Panc1 (cell line): ENCODE measurements around the gene OR2B2. TPM values are rescaled to one million over a fixed set of nuclear protein-coding genes. Genes with fewer than 3 reads are reported as not detected.

Experiments
- ATAC-seq: fragments of 200-7000 bp; cut with Tn5 transposase; 2 replicates; pipeline ENCODE4 v1.9.1; 2020; ENCODE audit warnings: mild to moderate bottlenecking, moderate library complexity
- BruUV-seq: library from RNA; stranded (reverse); fragments of 400-500 nt; replicated peaks from 2 replicates; lab custom pipeline; 2021; lab: Mats Ljungman, UMichigan
- CTCF ChIA-PET: fragments of 300-600 bp; sonication (Branson Sonifier 250); formaldehyde crosslinking; loops from one replicate; lab custom pipeline; 2022; ENCODE audit warnings: antibody characterized with exemption; lab: Charles Lee
- POLR2A ChIA-PET: fragments of 300-600 bp; sonication (Branson Sonifier 250); formaldehyde crosslinking; loops from one replicate; lab custom pipeline; 2022; ENCODE audit warnings: antibody characterized with exemption; lab: Charles Lee
- DNase-seq: peaks from one replicate; pipeline ENCODE4 v3.0.0-alpha.2; 2010; ENCODE audit warnings: low read depth, low spot score
- H3K27ac ChIP-seq: 2 replicates; pipeline ENCODE4 v1.5.1; 2011; ENCODE audit warnings: mild to moderate bottlenecking, low read length, inconsistent platforms
- H3K27me3 ChIP-seq: fragments of 200-500 bp; sonication (Bioruptor generic); 2 replicates; pipeline ENCODE4 v1.6.0; 2014; ENCODE audit warnings: low read length, inconsistent platforms; ENCODE audit not compliant: control insufficient read depth, insufficient read depth
- H3K36me3 ChIP-seq: fragments of 200-500 bp; sonication (Bioruptor generic); 2 replicates; pipeline ENCODE4 v1.5.1; 2014; ENCODE audit warnings: inconsistent platforms, mild to moderate bottlenecking, low read length, moderate library complexity; ENCODE audit not compliant: control insufficient read depth, insufficient read depth
- H3K4me1 ChIP-seq: 2 replicates; pipeline ENCODE4 v1.5.1; 2011; ENCODE audit warnings: inconsistent platforms, mild to moderate bottlenecking, low read length, moderate library complexity; ENCODE audit not compliant: control insufficient read depth, insufficient read depth
- H3K4me3 ChIP-seq, 2 experiments: 2 replicates each; pipeline ENCODE4 v1.5.1; 2011 to 2012; ENCODE audit warnings: low read depth in 2 of 2, low read length in 2 of 2, mild to moderate bottlenecking in 2 of 2, inconsistent platforms in 1 of 2, moderate library complexity in 1 of 2
- H3K9me3 ChIP-seq: fragments of 200-500 bp; sonication (Bioruptor generic); 2 replicates; pipeline ENCODE4 v1.5.1; 2014; ENCODE audit warnings: low read depth, mild to moderate bottlenecking, inconsistent platforms, low read length, moderate library complexity; ENCODE audit not compliant: control insufficient read depth, insufficient read depth
- CTCF ChIP-seq: fragments of 450-650 bp; IDR thresholded peaks from 2 replicates; pipeline ENCODE4 v1.5.1; 2017; ENCODE audit warnings: mild to moderate bottlenecking
- POLR2AphosphoS5 ChIP-seq: IDR thresholded peaks from 2 replicates; pipeline ENCODE4 v1.6.1; 2012; ENCODE audit warnings: mild to moderate bottlenecking, low read depth, low read length, moderate library complexity
- REST ChIP-seq, 2 experiments: IDR thresholded peaks; 2 replicates each; pipeline ENCODE4 v1.6.1; 2011 to 2012; ENCODE audit warnings: low read depth in 2 of 2, control low read depth in 1 of 2, low read length in 1 of 2, mild to moderate bottlenecking in 1 of 2, moderate library complexity in 1 of 2; ENCODE audit not compliant: insufficient read depth in 1 of 2
- SIN3A ChIP-seq: IDR thresholded peaks from 2 replicates; pipeline ENCODE4 v1.6.1; 2012; ENCODE audit warnings: low read depth, mild to moderate bottlenecking, low read length, moderate library complexity, borderline replicate concordance; ENCODE audit not compliant: insufficient read depth
- TCF7L2 ChIP-seq: IDR thresholded peaks from 2 replicates; pipeline ENCODE4 v1.6.1; 2011; ENCODE audit warnings: mild to moderate bottlenecking, low read depth, low read length, inconsistent platforms
- in situ Hi-C: cut with HindIII; loops from 2 replicates; pipeline ENCODE4 v1.10.0; 2016; ENCODE audit warnings: low sequenced_read_pairs, low pct_unique_long_range_greater_than_20kb
- intact Hi-C: fragments of 100-400 bp; cut with micrococcal nuclease; formaldehyde crosslinking; loops from one replicate; pipeline ENCODE4 v1.10.0; 2022; ENCODE audit not compliant: unreplicated experiment
- total RNA-seq: library from RNA; stranded (reverse); gene quantifications from one replicate; pipeline ENCODE4 v1.2.1, GENCODE V29; 2021; ENCODE audit not compliant: unreplicated experiment

OR2B2 gene
- total RNA-seq, 1 experiment from 2014 or later = not detected

- no TSS peak for BruUV-seq
- peak overlapping the region; percentile 98 for H3K27ac ChIP-seq
- DNase-seq (peak; percentile 89), ATAC-seq (peak; percentile 30)
- peak overlapping the region; percentile 87 to 90 for H3K4me3 ChIP-seq
- H3K27me3 ChIP-seq = no peaks in the 10 kb centered on the region
- peaks cover 5% of the 10 kb centered on the region; the same call in 1 of the 2 replicates for H3K36me3 ChIP-seq
- no peak; the same call in 1 of the 2 replicates for TF ChIP-seq POLR2AphosphoS5
- TF ChIP-seq SIN3A = peak; percentile 1; the same call in 1 of the 2 replicates
- TF ChIP-seq CTCF = no peak
- TF ChIP-seq REST (IDR thresholded peaks at IDR 0.05; ENCODE audit: insufficient read depth in 1 of 2, low read depth in 2 of 2, low read length in 1 of 2) = no peak
- TF ChIP-seq TCF7L2 = peak; percentile 45; the same call in 1 of the 2 replicates
- intact Hi-C loops (loop anchor here (2.0 to 5.0 kb wide), 3 partner anchors 21 to 1772 kb away; a partner anchor contains a TSS), in situ Hi-C loops (no loop called here)
- H3K9me3 ChIP-seq = no peaks in the 10 kb centered on the region
- ChIA-PET CTCF (interaction anchor here (0.6 to 1.6 kb wide), 4 partner anchors 57 to 1724 kb away, joined by 3 to 4 read pairs (median 4); no protein-coding TSS in a partner anchor), POLR2A (interaction anchor here (0.6 to 5.2 kb wide), 12 partner anchors 8 to 887 kb away, joined by 3 to 119 read pairs (median 6); a partner anchor contains a TSS)
- peaks cover 24% of the 10 kb centered on the region for H3K4me1 ChIP-seq
Observed at GRCh38 chr6:27893836-27894807, 18.1 kb downstream of the OR2B2 start.

GRCh38 chr6:27893059-27893835 lies 18.9 kb downstream of the OR2B2 start:
- BruUV-seq = no TSS peak
- peaks cover 5% of the 10 kb centered on the region; the same call in 1 of the 2 replicates for H3K36me3 ChIP-seq
- H3K4me1 ChIP-seq = peaks cover 30% of the 10 kb centered on the region
- ChIA-PET CTCF (interaction anchor here (0.6 kb wide), 2 partner anchors 243 to 1723 kb away, joined by 3 to 4 read pairs; no protein-coding TSS in a partner anchor), POLR2A (interaction anchor here (0.6 to 5.2 kb wide), 17 partner anchors 9 to 1736 kb away, joined by 3 to 119 read pairs (median 6); a partner anchor contains a TSS)
- H3K27me3 ChIP-seq = no peaks in the 10 kb centered on the region
- DNase-seq = peak; percentile 97
- H3K27ac ChIP-seq = peak overlapping the region; percentile 99
- in situ Hi-C loops = no loop called here
- TF ChIP-seq TCF7L2 (no peak), POLR2AphosphoS5 (peak; percentile 98), SIN3A (peak; percentile 66), REST (IDR thresholded peaks at IDR 0.05; ENCODE audit: insufficient read depth in 1 of 2, low read depth in 2 of 2, low read length in 1 of 2) (peak in 1 of 2 experiments; percentile 47; a peak in 2 of 4 replicates), CTCF (no peak)
- peak; percentile 81 for ATAC-seq
- no peaks in the 10 kb centered on the region for H3K9me3 ChIP-seq
- peak overlapping the region; percentile 87 to 90 for H3K4me3 ChIP-seq
- intact Hi-C loops = loop anchor here (2.0 to 5.0 kb wide), 3 partner anchors 20 to 1771 kb away; a partner anchor contains a TSS
